Tibial artery (tissue), 4 donors: ENCODE measurements around the gene SNW1.

Source experiments
- DNase-seq, 2 donors: peaks; one replicate each; pipeline ENCODE4 v3.0.0-alpha.2; 2019
- H3K27ac ChIP-seq, 2 donors: fragments of 200-600 bp; sonication (generic) in 1 of 2; 1 replicate in 1 of 2; 2 replicates in 1 of 2; pipeline ENCODE4 v1.5.1; 2018 to 2019; ENCODE audit warnings: mild to moderate bottlenecking in 1 of 2
- H3K27me3 ChIP-seq, 2 donors: fragments of 200-600 bp; sonication (generic) in 1 of 2; one replicate each; pipeline versions ENCODE4 v1.5.1 to v1.6.0; 2016 to 2019
- H3K36me3 ChIP-seq, 3 donors: fragments of 200-600 bp; sonication (generic) in 2 of 3; one replicate each; pipeline ENCODE4 v1.5.1; 2016 to 2019; ENCODE audit warnings: mild to moderate bottlenecking in 2 of 3
- H3K4me1 ChIP-seq, 4 donors: fragments of 200-600 bp; sonication (generic) in 2 of 4; 1 replicate in 3 of 4; 2 replicates in 1 of 4; pipeline ENCODE4 v1.5.1; 2016 to 2019
- H3K4me3 ChIP-seq, 2 donors: fragments of 200-600 bp; sonication (generic) in 1 of 2; 1 replicate in 1 of 2; 2 replicates in 1 of 2; pipeline ENCODE4 v1.5.1; 2018 to 2019; ENCODE audit warnings: mild to moderate bottlenecking in 2 of 2
- H3K9me3 ChIP-seq, 3 donors: fragments of 200-600 bp; sonication (generic) in 1 of 3; one replicate each; pipeline ENCODE4 v1.5.1; 2016 to 2019
- intact Hi-C: fragments of 100-400 bp; cut with DNase I; formaldehyde crosslinking; loops from one replicate; pipeline ENCODE4 v1.15.0; 2023; ENCODE audit warnings: low total_unique reads
- TF ChIP-seq, protein P1 (sequence below), 2 experiments: fragments of 200-600 bp in 1 of 2; fragments of 450-650 bp in 1 of 2; IDR thresholded peaks; one replicate each; pipeline ENCODE4 v1.5.1; 2017 to 2019; ENCODE audit warnings: antibody characterized with exemption in 2 of 2, mild to moderate bottlenecking in 1 of 2, moderate library complexity in 1 of 2

The SNW1 gene

DNA sequence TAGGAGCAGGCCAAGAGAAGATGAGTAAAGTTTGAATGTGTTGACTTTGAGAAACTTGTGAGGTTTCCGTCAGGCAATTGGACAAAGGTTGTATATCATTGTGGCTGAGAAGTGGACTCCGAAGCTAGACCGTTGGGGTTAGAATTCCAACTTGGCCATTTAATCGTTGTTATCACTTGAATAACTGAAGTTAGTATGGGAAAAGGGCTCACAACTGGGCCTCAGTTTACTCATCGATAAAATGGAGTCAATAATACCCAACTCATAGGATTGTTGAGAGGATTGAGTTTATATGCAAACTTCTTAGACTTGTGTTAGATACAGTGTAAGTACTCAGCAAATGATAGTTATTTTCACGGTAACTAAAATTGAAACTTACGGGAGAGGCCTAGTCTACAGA is 52.2 kb downstream of the SNW1 start:
- Histone ChIP-seq H3K27ac (peak overlapping the region; percentile 55 to 73), H3K36me3 (peaks cover 23 to 54% (median 37%) of the 10 kb centered on the region in 3 donors), H3K4me1 (peaks cover 0 to 34% (median 26%) of the 10 kb centered on the region in 4 donors), H3K27me3 (no peaks in the 10 kb centered on the region), H3K9me3 (no peaks in the 10 kb centered on the region), H3K4me3 (peak overlapping the region; percentile 61 to 71)
- DNase-seq = no peak
- TF ChIP-seq, protein P1, sequence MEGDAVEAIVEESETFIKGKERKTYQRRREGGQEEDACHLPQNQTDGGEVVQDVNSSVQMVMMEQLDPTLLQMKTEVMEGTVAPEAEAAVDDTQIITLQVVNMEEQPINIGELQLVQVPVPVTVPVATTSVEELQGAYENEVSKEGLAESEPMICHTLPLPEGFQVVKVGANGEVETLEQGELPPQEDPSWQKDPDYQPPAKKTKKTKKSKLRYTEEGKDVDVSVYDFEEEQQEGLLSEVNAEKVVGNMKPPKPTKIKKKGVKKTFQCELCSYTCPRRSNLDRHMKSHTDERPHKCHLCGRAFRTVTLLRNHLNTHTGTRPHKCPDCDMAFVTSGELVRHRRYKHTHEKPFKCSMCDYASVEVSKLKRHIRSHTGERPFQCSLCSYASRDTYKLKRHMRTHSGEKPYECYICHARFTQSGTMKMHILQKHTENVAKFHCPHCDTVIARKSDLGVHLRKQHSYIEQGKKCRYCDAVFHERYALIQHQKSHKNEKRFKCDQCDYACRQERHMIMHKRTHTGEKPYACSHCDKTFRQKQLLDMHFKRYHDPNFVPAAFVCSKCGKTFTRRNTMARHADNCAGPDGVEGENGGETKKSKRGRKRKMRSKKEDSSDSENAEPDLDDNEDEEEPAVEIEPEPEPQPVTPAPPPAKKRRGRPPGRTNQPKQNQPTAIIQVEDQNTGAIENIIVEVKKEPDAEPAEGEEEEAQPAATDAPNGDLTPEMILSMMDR (IDR thresholded peaks at IDR 0.05) = no peak
- intact Hi-C loops = loop anchor here (2.0 to 5.0 kb wide), 3 partner anchors 44 to 251 kb away; partner anchors contain the start of genes AHSA1 and VIPAS39

DNA sequence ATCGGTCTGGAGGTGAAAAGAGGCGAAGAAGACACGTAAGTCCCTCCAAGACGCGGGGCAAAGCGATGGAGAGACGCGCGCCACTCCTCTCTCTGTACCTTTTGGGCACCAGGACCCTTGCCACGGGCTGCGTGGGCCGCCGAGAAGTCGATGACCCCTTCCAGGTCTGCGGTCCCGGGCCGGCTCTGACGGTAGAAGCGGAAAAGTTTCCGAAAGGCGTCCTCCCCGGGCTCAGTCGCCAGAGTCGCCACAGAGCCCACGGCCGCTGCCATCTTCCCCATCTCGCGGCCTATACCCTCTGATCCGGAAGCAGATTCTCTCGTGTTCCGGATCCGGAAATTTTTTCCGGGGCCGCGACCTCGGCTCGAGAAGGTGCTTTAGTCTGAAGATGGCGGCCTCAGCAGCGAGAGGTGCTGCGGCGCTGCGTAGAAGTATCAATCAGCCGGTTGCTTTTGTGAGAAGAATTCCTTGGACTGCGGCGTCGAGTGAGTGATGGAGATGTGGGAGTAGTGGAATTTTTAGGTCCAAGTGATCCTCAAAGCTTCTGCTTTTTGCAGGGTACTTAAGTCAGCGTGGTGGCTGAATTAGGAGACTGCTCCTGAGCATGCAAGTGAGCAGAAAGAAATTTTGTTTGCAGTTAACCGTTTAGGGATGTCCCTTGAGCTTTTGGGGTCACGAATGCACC is 53.1 kb downstream of the SNW1 start, which contains the start of the genes ALKBH1 and SLIRP:
TSS of gene ALKBH1 (minus strand) at position 300 of the 685 bp plus-strand sequence. CDS start at position 281, 19 bp downstream.
TSS of gene SLIRP (plus strand) at position 380 of the 685 bp plus-strand sequence. CDS start at position 389, 9 bp downstream.
- intact Hi-C loops = loop anchor here (2.0 to 5.0 kb wide), 3 partner anchors 44 to 251 kb away; partner anchors contain the start of genes AHSA1 and VIPAS39
- peaks cover 0 to 34% (median 26%) of the 10 kb centered on the region in 4 donors for H3K4me1 ChIP-seq
- peak; percentile 90 to 91 for DNase-seq
- H3K4me3 ChIP-seq = peak within 1 kb of the TSS; percentile 61 to 71
- peak within 1 kb of the TSS; percentile 55 to 73 for H3K27ac ChIP-seq
- peaks cover 24 to 55% (median 40%) of the 10 kb centered on the region in 3 donors for H3K36me3 ChIP-seq
- no peaks in the 10 kb centered on the region for H3K9me3 ChIP-seq
- TF ChIP-seq, protein P1 (IDR thresholded peaks at IDR 0.05) = no peak
- H3K27me3 ChIP-seq = no peaks in the 10 kb centered on the region

DNA sequence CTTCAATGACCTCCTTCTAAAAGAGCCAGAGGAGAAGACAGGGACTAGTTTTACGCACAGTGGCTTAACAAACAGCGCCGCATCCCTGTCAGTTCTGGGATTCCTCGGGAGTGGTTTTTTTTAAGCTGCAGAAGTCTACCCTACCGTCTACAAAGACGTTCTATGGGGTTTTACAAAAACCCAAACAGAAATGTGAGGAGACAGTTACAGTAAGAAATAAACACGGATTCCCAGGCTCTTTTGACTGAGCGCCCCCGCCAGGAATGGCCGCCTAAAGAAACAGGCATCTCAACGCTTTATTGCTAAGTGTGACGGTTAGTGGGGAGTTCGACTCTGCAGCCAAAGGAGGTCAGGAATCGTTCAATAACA is 53.6 kb downstream of the SNW1 start:
- Histone ChIP-seq H3K4me3 (peak overlapping the region; percentile 61 to 71), H3K4me1 (peaks cover 0 to 34% (median 26%) of the 10 kb centered on the region in 4 donors), H3K9me3 (no peaks in the 10 kb centered on the region), H3K36me3 (peaks cover 29 to 55% (median 42%) of the 10 kb centered on the region in 3 donors), H3K27ac (peak overlapping the region; percentile 55 to 73), H3K27me3 (no peaks in the 10 kb centered on the region)
- intact Hi-C loops = loop anchor here (5.0 kb wide), 2 partner anchors 45 to 250 kb away; partner anchors contain the start of genes AHSA1 and VIPAS39
- TF ChIP-seq, protein P1 (IDR thresholded peaks at IDR 0.05) = no peak
- DNase-seq = no peak

DNA sequence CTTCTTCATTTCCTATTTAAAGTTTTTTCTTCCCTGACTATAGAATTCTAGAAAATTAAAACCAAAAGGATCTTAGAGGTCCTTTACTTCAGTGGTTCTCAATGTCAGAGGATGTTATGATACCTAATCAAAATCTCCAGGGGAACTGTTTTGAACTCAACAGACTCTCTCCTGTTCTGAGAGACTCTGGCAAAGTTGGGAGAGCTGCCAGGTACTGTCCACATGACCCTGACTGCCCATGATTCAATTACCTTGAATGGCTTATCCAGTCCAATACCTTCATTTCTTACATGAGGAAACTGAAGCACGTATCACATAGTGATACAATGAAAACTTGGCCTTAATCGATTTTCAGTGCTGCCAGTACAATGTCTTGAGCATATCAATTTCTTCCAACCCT is 69.7 kb downstream of the SNW1 start:
- no peak overlapping the region for H3K4me3 ChIP-seq
- intact Hi-C loops = no loop called here
- H3K36me3 ChIP-seq = peaks cover 27 to 92% (median 68%) of the 10 kb centered on the region in 3 donors
- no peaks in the 10 kb centered on the region for H3K4me1 ChIP-seq
- no peak for DNase-seq
- no peaks in the 10 kb centered on the region for H3K27me3 ChIP-seq
- no peaks in the 10 kb centered on the region for H3K9me3 ChIP-seq
- no peak overlapping the region for H3K27ac ChIP-seq
- TF ChIP-seq, protein P1 (IDR thresholded peaks at IDR 0.05) = no peak

GRCh38 chr14:77682158-77682553 is 78.8 kb downstream of the SNW1 start:
- no peak for DNase-seq
- TF ChIP-seq, protein P1 (IDR thresholded peaks at IDR 0.05) = no peak
- H3K27ac ChIP-seq = no peak overlapping the region
- intact Hi-C loops = no loop called here
- peaks cover 23 to 66% (median 24%) of the 10 kb centered on the region in 3 donors for H3K36me3 ChIP-seq
- H3K4me3 ChIP-seq = no peak overlapping the region
- no peaks in the 10 kb centered on the region for H3K27me3 ChIP-seq
- peaks cover 0 to 14% (median 0%) of the 10 kb centered on the region in 4 donors for H3K4me1 ChIP-seq
- no peaks in the 10 kb centered on the region for H3K9me3 ChIP-seq
